22Rv1 (cell line): ENCODE measurements around the gene TMEM208.

ENCODE experiments used
- CTCF ChIP-seq: fragments of 450-650 bp; IDR thresholded peaks from 2 replicates; pipeline ENCODE4 v1.5.1; 2017; ENCODE audit warnings: mild to moderate bottlenecking
- ZFX ChIP-seq: fragments of 450-650 bp; IDR thresholded peaks from 2 replicates; pipeline ENCODE4 v1.6.1; 2017; ENCODE audit warnings: antibody characterized with exemption, borderline replicate concordance

GRCh38 chr16:67248401-67249177 is 21.7 kb downstream of the TMEM208 start, which contains the start of gene SLC9A5:
- TF ChIP-seq CTCF (peak; percentile 59), ZFX (no peak)
